GM12892 (cell line): ENCODE data around the gene NACA2.

Source experiments
- POLR2A ChIP-seq: IDR thresholded peaks from 2 replicates; pipeline ENCODE4 v1.6.1; 2011; ENCODE audit warnings: low read depth, low read length, control low read depth
- POLR2AphosphoS5 ChIP-seq: IDR thresholded peaks from 2 replicates; pipeline ENCODE4 v1.6.1; 2011; ENCODE audit warnings: low read depth, low read length, control low read depth
- TAF1 ChIP-seq: IDR thresholded peaks from 2 replicates; pipeline ENCODE4 v1.6.1; 2011; ENCODE audit warnings: low read depth, mild to moderate bottlenecking, control low read depth, low read length, borderline replicate concordance

GRCh38 chr17:61632826-61633225 lies 41.8 kb upstream of the NACA2 start:
- TF ChIP-seq POLR2AphosphoS5 (no peak), POLR2A (no peak), TAF1 (no peak)
